Kidney (tissue), 14 donors: ENCODE results near the gene RASGRP1. TPM values are rescaled to one million over a fixed set of nuclear protein-coding genes. Genes with fewer than 3 reads are reported as not detected.
"Not testable (repeated sequence)": the region's sequence is repeated elsewhere in the genome, so short reads cannot be mapped to it uniquely, and the experiment has no call there.

Experiments
- DNase-seq, 5 donors: peaks; one replicate each; pipeline ENCODE4 v3.0.0-alpha.2; 2013 to 2020
- FAIRE-seq: peaks from 2 replicates; lab custom pipeline; 2012; peaks lifted over from hg19 to GRCh38; lab: Jason Lieb, UNC
- H3K27ac ChIP-seq, 2 donors: one replicate each; pipeline ENCODE4 v1.7.0; 2013; ENCODE audit warnings: low read depth in 2 of 2, low read length in 2 of 2, inconsistent platforms in 1 of 2
- H3K27me3 ChIP-seq: one replicate; pipeline ENCODE4 v1.7.1; 2013; ENCODE audit warnings: low read length, inconsistent platforms; ENCODE audit not compliant: control insufficient read depth, insufficient read depth
- H3K36me3 ChIP-seq, 3 donors: one replicate each; pipeline versions ENCODE4 v1.7.0 to v1.7.1; 2013; ENCODE audit warnings: low read length in 3 of 3, control low read depth in 1 of 3, inconsistent platforms in 1 of 3; ENCODE audit not compliant: insufficient read depth in 3 of 3, control insufficient read depth in 2 of 3
- H3K4me1 ChIP-seq, 3 donors: one replicate each; pipeline versions ENCODE4 v1.7.0 to v1.7.1; 2013; ENCODE audit warnings: low read length in 3 of 3, inconsistent platforms in 1 of 3, low read depth in 1 of 3; ENCODE audit not compliant: control insufficient read depth in 2 of 3, insufficient read depth in 2 of 3
- H3K4me3 ChIP-seq, 3 donors: one replicate each; pipeline versions ENCODE4 v1.7.0 to v1.8.1; 2013; ENCODE audit warnings: low read length in 3 of 3, control low read depth in 1 of 3, inconsistent platforms in 1 of 3
- H3K9ac ChIP-seq, 3 donors: one replicate each; pipeline versions ENCODE4 v1.7.0 to v1.7.1; 2013; ENCODE audit warnings: low read length in 3 of 3, control low read depth in 1 of 3, inconsistent platforms in 1 of 3
- H3K9me3 ChIP-seq, 3 donors: one replicate each; pipeline versions ENCODE4 v1.7.0 to v1.7.1; 2013; ENCODE audit warnings: low read length in 3 of 3, control low read depth in 1 of 3, inconsistent platforms in 1 of 3; ENCODE audit not compliant: control insufficient read depth in 2 of 3, insufficient read depth in 1 of 3
- CTCF ChIP-seq: IDR thresholded peaks from 3 replicates; pipeline ENCODE4 v1.5.1; 2012; ENCODE audit warnings: mild to moderate bottlenecking, moderate library complexity, borderline replicate concordance; ENCODE audit not compliant: insufficient read depth; ENCODE audit errors: extremely low read depth
- intact Hi-C: fragments of 100-400 bp; cut with DNase I; formaldehyde crosslinking; loops from one replicate; pipeline ENCODE4 v1.11.1; 2022
- polyA plus RNA-seq: library from polyadenylated mRNA; stranded (reverse); fragments of 350-450 nt; fragmentation: Illumina TruSeq; extraction: RNeasy Lipid Tissue Mini Kit (QIAGEN cat#74804); gene quantifications from one replicate; pipeline ENCODE4 v1.2.3, GENCODE V29; 2014; ENCODE audit warnings: low read depth, low replicate concordance; ENCODE audit not compliant: insufficient read depth
- total RNA-seq: library from RNA; stranded (reverse); fragmentation: NEBNext Ultra II Directional; extraction: Animal tissue kit (Norgen Biotek cat#: 25700); gene quantifications from one replicate; pipeline ENCODE4 v1.2.1, GENCODE V29; 2021
- donor health status: control.
- donor health status: control.
- donor health status: control.
- donor health status: control.
- donor health status: control.
- donor health status: DM: yes; HTN: yes; CAD: no.
- donor health status: Normal renal cell carcinoma (clear cell type).

The RASGRP1 gene
- total and polyA plus RNA-seq, 2 donors from 2014 or later, result 3.4 to 12.5 TPM

- FAIRE-seq, result no peak
- Histone ChIP-seq H3K27ac (no peak overlapping the region), H3K9me3 (no peaks in the 10 kb centered on the region), H3K9ac (no peak overlapping the region), H3K4me1 (no peaks in the 10 kb centered on the region), H3K4me3 (no peak overlapping the region), H3K36me3 (no peaks in the 10 kb centered on the region), H3K27me3 (no peaks in the 10 kb centered on the region)
- no peak for DNase-seq
- TF ChIP-seq CTCF, result no peak
- intact Hi-C loops, result no loop called here
Observed at GRCh38 chr15:38589502-38589901, 24.9 kb upstream of the RASGRP1 start.

GRCh38 chr15:38588672-38589071 lies 24.1 kb upstream of the RASGRP1 start:
- H3K9ac ChIP-seq, result no peak overlapping the region
- H3K9me3 ChIP-seq, result no peaks in the 10 kb centered on the region
- no peak for TF ChIP-seq CTCF
- intact Hi-C loops, result no loop called here
- no peak for FAIRE-seq
- H3K4me3 ChIP-seq, result no peak overlapping the region
- no peak overlapping the region for H3K27ac ChIP-seq
- H3K27me3 ChIP-seq, result no peaks in the 10 kb centered on the region
- no peaks in the 10 kb centered on the region for H3K4me1 ChIP-seq
- DNase-seq, result no peak
- no peaks in the 10 kb centered on the region for H3K36me3 ChIP-seq

GRCh38 chr15:38587214-38587613 lies 22.6 kb upstream of the RASGRP1 start:
- no peak for DNase-seq

GRCh38 chr15:38586005-38586404 lies 21.4 kb upstream of the RASGRP1 start:
- FAIRE-seq, H3K4me3 ChIP-seq, H3K9ac ChIP-seq, DNase-seq, H3K27ac ChIP-seq, H3K9me3 ChIP-seq, H3K27me3 ChIP-seq, H3K4me1 ChIP-seq, intact Hi-C loops, H3K36me3 ChIP-seq: not testable (repeated sequence)

More at GRCh38 chr15:38587214-38587613, 22.6 kb upstream of the RASGRP1 start:
- Histone ChIP-seq H3K27ac (no peak overlapping the region), H3K4me1 (no peaks in the 10 kb centered on the region), H3K27me3 (no peaks in the 10 kb centered on the region), H3K4me3 (no peak overlapping the region), H3K9me3 (no peaks in the 10 kb centered on the region), H3K36me3 (no peaks in the 10 kb centered on the region), H3K9ac (no peak overlapping the region)
- no peak for FAIRE-seq
- intact Hi-C loops, result no loop called here
- no peak for TF ChIP-seq CTCF
